ENCODE data around the gene RPP38.

RPP38 gene

GRCh38 chr10:15113766-15114165 lies 16.6 kb downstream of the RPP38 start:
- DNase-seq: no peak

- no peak for DNase-seq
Measured at GRCh38 chr10:15116225-15116624, 19.1 kb downstream of the RPP38 start.

- no peak for DNase-seq
Measured at GRCh38 chr10:15118615-15119014, 21.5 kb downstream of the RPP38 start.

- no peak for DNase-seq
Measured at GRCh38 chr10:15120523-15120922, 23.4 kb downstream of the RPP38 start.

GRCh38 chr10:15121707-15122106 lies 24.6 kb downstream of the RPP38 start:
- no peak for DNase-seq

- no peak for DNase-seq
Measured at GRCh38 chr10:15122477-15123030, 25.4 kb downstream of the RPP38 start.

GRCh38 chr10:15123749-15124184 lies 26.6 kb downstream of the RPP38 start:
- no peak for DNase-seq

- no peak for DNase-seq
Measured at GRCh38 chr10:15124190-15124589, 27.0 kb downstream of the RPP38 start.

GRCh38 chr10:15124908-15125307 lies 27.8 kb downstream of the RPP38 start:
- no peak for DNase-seq

- DNase-seq: no peak
Measured at GRCh38 chr10:15131330-15131729, 34.2 kb downstream of the RPP38 start.

GRCh38 chr10:15136129-15137035 lies 39.2 kb downstream of the RPP38 start:
- no peak for DNase-seq

GRCh38 chr10:15137036-15137359 lies 39.8 kb downstream of the RPP38 start:
- DNase-seq: no peak

GRCh38 chr10:15137636-15138035 lies 40.5 kb downstream of the RPP38 start:
- DNase-seq: peak; percentile 7 to 39 (median 30)

- DNase-seq: no peak
Measured at GRCh38 chr10:15140698-15141097, 43.5 kb downstream of the RPP38 start.

- no peak for DNase-seq
Measured at GRCh38 chr10:15141136-15142054, 44.2 kb downstream of the RPP38 start.

- DNase-seq: no peak
Measured at GRCh38 chr10:15144788-15145187, 47.6 kb downstream of the RPP38 start.

GRCh38 chr10:15146366-15146765 lies 49.2 kb downstream of the RPP38 start:
- DNase-seq: no peak

GRCh38 chr10:15147594-15148392 lies 50.6 kb downstream of the RPP38 start:
- DNase-seq: no peak

- no peak for DNase-seq
Measured at GRCh38 chr10:15149042-15149771, 52.1 kb downstream of the RPP38 start.

- DNase-seq: no peak
Measured at GRCh38 chr10:15150563-15150962, 53.4 kb downstream of the RPP38 start.

- no peak for DNase-seq
Measured at GRCh38 chr10:15152556-15152955, 55.4 kb downstream of the RPP38 start.
